H1 (cell line): ENCODE results near the gene NCOA5. TPM values are rescaled to one million over a fixed set of nuclear protein-coding genes. Genes with fewer than 3 reads are reported as not detected.

Source experiments
- CTCF ChIA-PET: fragments of 300-600 bp; sonication (Branson Sonifier 250); formaldehyde crosslinking; loops from one replicate; lab custom pipeline; 2021; ENCODE audit not compliant: partially characterized antibody; lab: Charles Lee
- POLR2A ChIA-PET: fragments of 300-600 bp; sonication (Branson Sonifier 250); formaldehyde crosslinking; loops from one replicate; lab custom pipeline; 2021; ENCODE audit warnings: inconsistent platforms; ENCODE audit not compliant: partially characterized antibody; lab: Charles Lee
- DNase-seq, 2 experiments: peaks; one replicate each; pipeline versions ENCODE4 v3.0.0 to v3.0.0-alpha.2; 2010 to 2022; ENCODE audit warnings: low spot score in 2 of 2, low read depth in 1 of 2, mixed read lengths in 1 of 2
- FAIRE-seq: peaks from 2 replicates; lab custom pipeline; 2011; peaks lifted over from hg19 to GRCh38; lab: Jason Lieb, UNC
- H2AFZ ChIP-seq: 2 replicates; pipeline ENCODE4 v1.8.1; 2012; ENCODE audit warnings: low read length, inconsistent platforms
- H2AK5ac ChIP-seq: 2 replicates; pipeline ENCODE4 v1.6.1; 2013; ENCODE audit warnings: low read depth, low read length
- H2BK120ac ChIP-seq: replicated peaks from 2 replicates; pipeline ENCODE3; 2013; ENCODE audit warnings: low read depth, low read length, inconsistent platforms
- H2BK12ac ChIP-seq: 2 replicates; pipeline ENCODE4 v1.6.1; 2013; ENCODE audit warnings: low read depth, low read length
- H2BK15ac ChIP-seq: 2 replicates; pipeline ENCODE4 v1.6.1; 2013; ENCODE audit warnings: low read length
- H2BK20ac ChIP-seq: 2 replicates; pipeline ENCODE4 v1.6.1; 2013; ENCODE audit warnings: low read length
- H2BK5ac ChIP-seq: 2 replicates; pipeline ENCODE4 v1.6.1; 2013; ENCODE audit warnings: low read depth, low read length
- H3K14ac ChIP-seq: 2 replicates; pipeline ENCODE4 v1.6.1; 2013; ENCODE audit warnings: inconsistent platforms; ENCODE audit not compliant: insufficient read length
- H3K18ac ChIP-seq: 2 replicates; pipeline ENCODE4 v1.6.1; 2013; ENCODE audit warnings: low read length; ENCODE audit errors: extremely low read depth
- H3K23ac ChIP-seq: 2 replicates; pipeline ENCODE4 v1.6.1; 2013; ENCODE audit warnings: inconsistent platforms; ENCODE audit not compliant: insufficient read length
- H3K23me2 ChIP-seq: 2 replicates; pipeline ENCODE4 v1.6.1; 2013; ENCODE audit warnings: low read depth, low read length
- H3K27ac ChIP-seq: 2 replicates; pipeline ENCODE4 v1.6.1; 2011; ENCODE audit warnings: low read depth, low read length, inconsistent platforms
- H3K27me3 ChIP-seq, 4 experiments: replicated peaks in 1 of 4; 1 replicate in 1 of 4; 2 replicates in 3 of 4; pipeline versions ENCODE4 v1.6.1 to v1.8.1; 2011 to 2013; ENCODE audit warnings: low read length in 3 of 4, mild to moderate bottlenecking in 3 of 4, inconsistent platforms in 2 of 4, mixed read lengths in 2 of 4, moderate library complexity in 1 of 4; ENCODE audit not compliant: control insufficient read depth in 3 of 4, insufficient read depth in 3 of 4; ENCODE audit errors: extremely low read depth in 1 of 4
- H3K36me3 ChIP-seq, 4 experiments: 2 replicates each; pipeline versions ENCODE4 v1.6.1 to v1.8.1; 2011 to 2013; ENCODE audit warnings: mild to moderate bottlenecking in 4 of 4, low read length in 3 of 4, moderate library complexity in 2 of 4, control low read depth in 1 of 4, inconsistent platforms in 1 of 4; ENCODE audit not compliant: insufficient read depth in 4 of 4, control insufficient read depth in 2 of 4
- H3K4ac ChIP-seq: replicated peaks from 2 replicates; pipeline ENCODE3; 2013; ENCODE audit warnings: low read length, low read depth, mixed read lengths, inconsistent platforms; ENCODE audit not compliant: insufficient read length
- H3K4me1 ChIP-seq, 4 experiments: replicated peaks in 1 of 4; 1 replicate in 1 of 4; 2 replicates in 3 of 4; pipeline versions ENCODE4 v1.6.1 to v1.8.1; 2011 to 2013; ENCODE audit warnings: low read length in 3 of 4, inconsistent platforms in 2 of 4, mixed read lengths in 1 of 4; ENCODE audit not compliant: insufficient read depth in 4 of 4, control insufficient read depth in 3 of 4
- H3K4me2 ChIP-seq, 2 experiments: 2 replicates each; pipeline versions ENCODE4 v1.6.1 to v1.8.1; 2011 to 2013; ENCODE audit warnings: low read depth in 2 of 2, low read length in 2 of 2, control low read depth in 1 of 2, inconsistent platforms in 1 of 2, mild to moderate bottlenecking in 1 of 2; ENCODE audit not compliant: insufficient read depth in 1 of 2
- H3K4me3 ChIP-seq, 4 experiments: fragments of 200-600, 300-600 bp in 1 of 4; sonication (generic), shearing (Covaris generic), sonication (Bioruptor Twin) in 1 of 4; 2 replicates each; pipeline versions ENCODE4 v1.5.1 to v1.8.1; 2011 to 2016; ENCODE audit warnings: low read length in 4 of 4, low read depth in 3 of 4, control low read depth in 2 of 4, inconsistent platforms in 2 of 4, mild to moderate bottlenecking in 2 of 4, mixed read lengths in 1 of 4, moderate library complexity in 1 of 4; ENCODE audit not compliant: insufficient read depth in 2 of 4; ENCODE audit errors: extremely low read depth in 1 of 4
- H3K56ac ChIP-seq: replicated peaks from 2 replicates; pipeline ENCODE3; 2013; ENCODE audit warnings: low read depth, mild to moderate bottlenecking, mixed read lengths, low read length, inconsistent platforms; ENCODE audit not compliant: insufficient read length
- H3K79me1 ChIP-seq: 2 replicates; pipeline ENCODE4 v1.6.1; 2013; ENCODE audit warnings: low read depth, low read length, control low read depth
- H3K79me2 ChIP-seq, 2 experiments: 2 replicates each; pipeline versions ENCODE4 v1.6.1 to v1.8.1; 2012 to 2013; ENCODE audit warnings: low read length in 2 of 2, mild to moderate bottlenecking in 2 of 2, inconsistent platforms in 1 of 2; ENCODE audit not compliant: insufficient read depth in 2 of 2, control insufficient read depth in 1 of 2
- H3K9ac ChIP-seq, 4 experiments: replicated peaks in 1 of 4; 1 replicate in 1 of 4; 2 replicates in 3 of 4; pipeline versions ENCODE4 v1.6.1 to v1.8.1; 2011 to 2013; ENCODE audit warnings: low read depth in 3 of 4, low read length in 3 of 4, control low read depth in 2 of 4, mild to moderate bottlenecking in 2 of 4, moderate library complexity in 2 of 4, inconsistent platforms in 1 of 4; ENCODE audit errors: extremely low read depth in 1 of 4
- H3K9me3 ChIP-seq, 2 experiments: 2 replicates each; pipeline versions ENCODE4 v1.6.1 to v1.8.1; 2012 to 2013; ENCODE audit warnings: mild to moderate bottlenecking in 2 of 2, moderate library complexity in 2 of 2, control low read depth in 1 of 2, inconsistent platforms in 1 of 2, low read depth in 1 of 2, low read length in 1 of 2, mixed read lengths in 1 of 2; ENCODE audit not compliant: insufficient read depth in 2 of 2
- H4K20me1 ChIP-seq, 2 experiments: replicated peaks in 1 of 2; 2 replicates each; pipeline versions ENCODE3 to v1.8.1; 2011 to 2013; ENCODE audit warnings: inconsistent platforms in 2 of 2, low read length in 2 of 2, mild to moderate bottlenecking in 1 of 2; ENCODE audit not compliant: insufficient read depth in 2 of 2, control insufficient read depth in 1 of 2
- H4K5ac ChIP-seq: 2 replicates; pipeline ENCODE4 v1.6.1; 2013; ENCODE audit warnings: low read length, low read depth, mixed read lengths, inconsistent platforms; ENCODE audit not compliant: insufficient read length
- H4K8ac ChIP-seq: 2 replicates; pipeline ENCODE4 v1.8.0; 2013; ENCODE audit warnings: mild to moderate bottlenecking, moderate library complexity, low read length, inconsistent platforms; ENCODE audit not compliant: insufficient read depth; ENCODE audit errors: extremely low read depth
- H4K91ac ChIP-seq: replicated peaks from 2 replicates; pipeline ENCODE3; 2013; ENCODE audit warnings: low read length, mixed read lengths, inconsistent platforms; ENCODE audit not compliant: insufficient read length
- BACH1 ChIP-seq: IDR thresholded peaks from 2 replicates; pipeline ENCODE4 v1.6.1; 2012; ENCODE audit warnings: low read length, improper control_type of control experiment
- NANOG ChIP-seq: IDR thresholded peaks from 2 replicates; pipeline ENCODE4 v1.6.1; 2011; ENCODE audit warnings: low read length, low read depth, mild to moderate bottlenecking, inconsistent platforms; ENCODE audit not compliant: insufficient read depth, poor library complexity, severe bottlenecking
- WGBS, 2 experiments: shearing (Covaris generic) in 1 of 2; methylation state at CpG; one replicate each; pipeline versions ENCODE4 v1.1.6 to v1.1.7; 2013 to 2015; ENCODE audit warnings: low lambda C conversion rate in 2 of 2, mixed read lengths in 2 of 2, inconsistent platforms in 1 of 2, low coverage in 1 of 2, missing lambda C conversion rate in 1 of 2; ENCODE audit not compliant: insufficient replicate concordance in 2 of 2, insufficient coverage in 1 of 2, insufficient read length in 1 of 2; ENCODE audit errors: extremely low coverage in 1 of 2, missing lambda C conversion rate in 1 of 2; 5-methylcytosine and 5-hydroxymethylcytosine counted together
- polyA plus RNA-seq, 7 experiments: library from polyadenylated mRNA; depleted of rRNA in 3 of 7; stranded (reverse) in 5 of 7; unstranded in 2 of 7; fragments of >200 nt in 5 of 7; fragments of 200-250 nt in 2 of 7; gene quantifications; 1 replicate in 5 of 7; 2 replicates in 1 of 7; 4 replicates in 1 of 7; pipeline versions ENCODE4 v1.2.1 to v1.2.3, GENCODE V29; 2011 to 2013; ENCODE audit warnings: missing spikeins in 2 of 7, mixed read lengths in 2 of 7
- total RNA-seq: library from RNA; stranded (reverse); fragmentation: NEBNext Ultra II Directional; extraction: Animal tissue kit (Norgen Biotek cat#: 25700); gene quantifications from 2 replicates; pipeline ENCODE4 v1.2.1, GENCODE V29; 2021

The NCOA5 gene
- total and polyA plus RNA-seq, 2 of the 8 experiments (the other 6 are each of a cell fraction or from before 2014, with no cell fraction given): 20.4 to 29.0 TPM

DNA sequence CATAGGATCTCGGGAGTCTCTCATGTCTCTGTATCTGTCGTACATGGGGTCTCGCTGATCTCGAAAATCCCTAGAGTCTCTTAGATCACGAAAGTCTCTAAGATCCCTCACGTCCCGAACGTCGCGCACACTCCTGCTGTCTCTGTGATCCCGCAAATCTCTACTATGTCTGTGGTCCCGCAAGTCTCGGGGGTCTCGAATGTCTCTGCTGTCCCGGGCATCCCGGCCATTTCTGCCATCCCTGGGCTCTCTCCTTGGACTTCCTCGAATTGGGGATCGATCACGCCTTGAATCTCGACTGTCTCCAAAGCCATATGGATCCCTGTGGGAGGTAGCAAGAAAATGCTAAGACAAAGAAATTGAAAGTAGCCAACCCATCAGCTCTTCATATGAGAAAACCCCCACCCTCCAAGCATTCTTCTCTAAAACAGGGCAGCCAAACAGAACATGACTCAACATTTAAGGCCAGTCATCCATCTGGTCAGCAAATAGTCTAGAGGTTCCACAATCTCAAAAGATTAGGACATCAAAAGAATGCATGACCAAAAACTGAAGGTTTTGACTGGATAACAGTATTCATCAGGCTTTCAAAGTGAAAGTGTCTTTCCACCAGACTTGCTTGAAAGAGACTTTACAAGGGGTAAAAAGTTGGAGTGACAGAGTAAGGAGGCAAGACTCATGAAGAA is 19.4 kb downstream of the NCOA5 start:
- no peak for FAIRE-seq
- WGBS, 2 experiments: 90% methylated on average over 20 of the region's 20 CpGs; no CpG with 5 or more reads in 1 of the 2 experiments
- H4K20me1 ChIP-seq: peaks cover 3 to 11% of the 10 kb centered on the region in 2 experiments

More for the DNA sequence above, 19.4 kb downstream of the NCOA5 start:
- peak in 1 of 2 experiments; percentile 28 for DNase-seq
- Histone ChIP-seq H4K91ac (no peak overlapping the region), H2AK5ac (no peak overlapping the region), H3K27me3 (no peaks in the 10 kb centered on the region), H2AFZ (no peak overlapping the region), H4K8ac (no peak overlapping the region; the same call in 1 of the 2 replicates), H3K4me2 (no peak overlapping the region), H4K5ac (no peak overlapping the region), H3K4ac (no peak overlapping the region), H3K79me2 (peaks cover 0 to 11% of the 10 kb centered on the region in 2 experiments; a peak in 1 of 4 replicates), H2BK5ac (no peak overlapping the region), H3K56ac (no peak overlapping the region), H3K23ac (no peak overlapping the region), H2BK20ac (no peak overlapping the region), H3K9me3 (no peaks in the 10 kb centered on the region), H3K36me3 (peaks cover 10 to 50% (median 30%) of the 10 kb centered on the region in 4 experiments), H3K9ac (no peak overlapping the region), H3K79me1 (no peaks in the 10 kb centered on the region), H3K27ac (no peak overlapping the region), H2BK120ac (no peak overlapping the region), H3K4me1 (peaks cover 4 to 14% (median 7%) of the 10 kb centered on the region in 4 experiments; a peak in 5 of 7 replicates), H3K4me3 (no peak overlapping the region), H2BK12ac (no peak overlapping the region), H3K23me2 (no peaks in the 10 kb centered on the region; the same call in 1 of the 2 replicates), H3K18ac (no peak overlapping the region), H2BK15ac (no peak overlapping the region), H3K14ac (no peak overlapping the region)
- POLR2A ChIA-PET: interaction anchor here (0.8 to 2.0 kb wide), 4 partner anchors 10 to 14 kb away, joined by 3 to 4 read pairs (median 4); no protein-coding TSS in a partner anchor
- CTCF ChIA-PET: interaction anchor here (1.5 kb wide), 1 partner anchor 12 kb away, joined by 6 read pairs; no protein-coding TSS in a partner anchor
- TF ChIP-seq NANOG: no peak
- peak; percentile 51 for TF ChIP-seq BACH1
